ENCODE data around the gene CRYGN. TPM values are rescaled to one million over a fixed set of nuclear protein-coding genes. Genes with fewer than 3 reads are reported as not detected.

Gene CRYGN, protein sequence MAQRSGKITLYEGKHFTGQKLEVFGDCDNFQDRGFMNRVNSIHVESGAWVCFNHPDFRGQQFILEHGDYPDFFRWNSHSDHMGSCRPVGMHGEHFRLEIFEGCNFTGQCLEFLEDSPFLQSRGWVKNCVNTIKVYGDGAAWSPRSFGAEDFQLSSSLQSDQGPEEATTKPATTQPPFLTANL
- not detected for total RNA-seq
- long read RNA-seq: 0 reads

DNA sequence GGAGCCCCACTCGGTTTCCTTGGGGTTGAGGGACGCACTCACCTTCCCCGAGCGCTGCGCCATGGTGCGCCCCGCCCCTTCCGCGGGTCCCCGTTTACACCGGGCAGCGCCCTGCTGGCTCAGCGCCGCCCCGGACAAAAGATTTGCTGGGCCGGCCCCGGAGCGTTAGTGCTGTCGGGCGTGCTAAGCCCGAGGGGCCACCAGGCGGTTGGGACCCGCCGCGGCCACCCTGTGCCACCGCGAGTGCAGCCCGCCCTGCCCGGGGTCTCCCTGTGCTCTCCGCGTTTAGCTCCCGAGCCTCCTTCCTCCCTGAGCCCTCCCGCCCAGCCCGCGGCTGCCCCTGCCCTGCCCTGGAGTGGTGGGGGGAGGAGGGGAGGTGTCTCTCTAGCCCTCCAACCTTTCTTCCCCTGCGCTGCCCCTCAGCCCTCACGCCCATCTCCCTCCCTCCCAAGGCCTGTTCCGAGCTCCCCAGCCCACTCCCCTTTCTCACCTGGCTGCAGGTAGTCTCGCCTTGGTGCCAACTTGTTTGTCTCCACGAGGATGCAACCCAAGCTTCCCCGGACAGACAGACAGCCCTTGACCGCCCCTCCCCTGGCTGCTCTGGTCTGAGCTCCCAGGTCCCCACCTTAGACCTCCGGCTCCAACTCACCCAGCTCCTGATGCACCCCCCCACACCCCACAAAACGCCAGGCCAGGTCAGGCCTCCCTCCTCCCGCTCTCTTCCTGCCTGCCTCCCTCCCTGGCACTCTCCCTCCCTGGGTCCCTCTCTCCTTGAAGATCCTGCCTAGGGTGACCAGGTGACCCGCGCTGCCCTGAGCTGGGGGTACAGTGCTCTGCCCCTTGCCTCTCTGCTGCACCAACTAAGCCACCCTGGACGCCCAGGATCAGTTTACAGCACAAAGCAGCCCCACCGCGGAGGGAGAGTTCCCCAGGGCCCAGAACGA, at the start of gene CRYGN:
CRYGN (minus strand) TSS at position 287 of the 944 bp plus-strand sequence; CDS start at position 63, 224 bp downstream.
- intact Hi-C loops (cut with DNase I): no loop called here
- DNase-seq (ENCODE audit: missing footprints): no peak
- ATAC-seq: no peak

DNA sequence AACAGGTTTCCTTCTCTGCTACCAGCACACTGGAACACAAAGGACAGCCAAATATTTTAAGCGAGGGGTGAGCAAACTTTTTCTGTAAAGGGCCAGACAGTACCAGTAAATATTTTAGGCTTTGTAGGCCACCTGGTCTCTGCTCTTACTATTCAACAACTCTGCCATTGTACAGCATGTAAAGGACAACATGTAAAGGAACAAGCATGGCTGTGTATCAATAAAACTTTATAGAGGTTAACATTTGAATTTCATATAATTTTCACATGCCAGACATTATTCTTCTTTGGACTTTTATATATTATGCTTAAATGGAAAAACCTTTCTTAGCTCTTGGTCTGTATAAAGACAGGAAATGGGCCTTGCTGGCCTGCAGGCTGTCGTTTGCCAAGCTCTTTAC, 49.6 kb upstream of the CRYGN start:
- DNase-seq (ENCODE audit: missing footprints) (no peak), ATAC-seq (no peak)
- intact Hi-C loops (cut with DNase I): no loop called here

DNA sequence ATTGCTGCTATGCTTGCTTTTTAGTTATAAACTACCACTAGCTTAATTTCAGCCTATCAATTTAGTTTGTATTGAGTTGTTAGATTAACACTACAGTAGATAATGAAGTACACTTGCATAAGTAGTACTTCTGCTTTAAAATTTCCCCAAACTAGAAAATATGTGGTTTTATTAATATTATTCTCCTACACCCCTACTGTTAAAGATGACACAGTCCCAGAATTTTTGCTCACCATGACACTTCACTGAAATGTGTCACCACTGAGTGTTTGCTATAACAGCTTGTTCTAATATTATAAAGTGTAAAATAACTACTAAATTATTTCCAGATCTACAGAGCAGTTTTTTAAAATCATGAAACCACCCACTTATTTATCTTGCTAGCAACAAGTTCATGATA, 48.2 kb upstream of the CRYGN start:
- DNase-seq (ENCODE audit: missing footprints) (no peak), ATAC-seq (no peak)
- intact Hi-C loops (cut with DNase I): no loop called here

DNA sequence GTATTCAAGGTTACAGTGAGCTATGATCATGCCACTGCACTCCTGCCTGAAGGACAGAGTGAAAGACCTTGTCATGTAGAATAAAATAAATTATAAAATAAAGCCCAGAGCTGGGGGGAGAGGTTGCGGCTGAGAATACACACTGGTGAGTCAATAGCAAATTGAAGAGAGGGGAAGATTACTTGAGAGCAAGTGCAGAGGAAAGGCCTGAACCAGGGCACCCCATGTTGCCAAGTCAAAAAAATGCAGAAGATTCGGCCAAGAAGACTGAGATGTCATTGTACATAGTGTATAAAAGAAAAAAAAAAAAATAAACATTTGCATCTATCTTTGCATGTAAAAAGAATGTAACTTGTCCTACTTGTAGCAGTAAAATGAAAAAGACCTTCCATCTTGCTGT, 47.3 kb upstream of the CRYGN start:
- ATAC-seq (no peak), DNase-seq (ENCODE audit: missing footprints) (no peak)
- intact Hi-C loops (cut with DNase I): no loop called here

DNA sequence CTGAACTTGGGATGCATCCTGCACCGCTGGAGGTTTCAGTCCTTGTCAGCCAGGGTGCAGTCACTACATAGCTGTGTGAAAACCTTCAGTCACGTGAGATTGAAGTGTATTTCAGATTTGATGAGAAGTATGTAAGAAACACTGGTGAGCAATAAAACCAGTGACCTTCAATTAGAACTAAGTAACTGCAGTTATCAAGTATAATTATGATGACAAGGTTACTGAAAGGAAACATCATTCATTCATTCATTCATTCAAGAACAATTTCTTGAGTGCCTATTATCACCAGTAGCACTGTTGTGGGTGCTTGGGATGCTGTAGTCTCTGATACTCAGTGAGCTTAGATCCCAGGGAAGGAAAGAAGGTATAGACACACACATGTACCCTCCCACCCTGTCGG, 46.1 kb upstream of the CRYGN start:
- intact Hi-C loops (cut with DNase I): no loop called here
- ATAC-seq: no peak
- no peak for DNase-seq (ENCODE audit: missing footprints)

DNA sequence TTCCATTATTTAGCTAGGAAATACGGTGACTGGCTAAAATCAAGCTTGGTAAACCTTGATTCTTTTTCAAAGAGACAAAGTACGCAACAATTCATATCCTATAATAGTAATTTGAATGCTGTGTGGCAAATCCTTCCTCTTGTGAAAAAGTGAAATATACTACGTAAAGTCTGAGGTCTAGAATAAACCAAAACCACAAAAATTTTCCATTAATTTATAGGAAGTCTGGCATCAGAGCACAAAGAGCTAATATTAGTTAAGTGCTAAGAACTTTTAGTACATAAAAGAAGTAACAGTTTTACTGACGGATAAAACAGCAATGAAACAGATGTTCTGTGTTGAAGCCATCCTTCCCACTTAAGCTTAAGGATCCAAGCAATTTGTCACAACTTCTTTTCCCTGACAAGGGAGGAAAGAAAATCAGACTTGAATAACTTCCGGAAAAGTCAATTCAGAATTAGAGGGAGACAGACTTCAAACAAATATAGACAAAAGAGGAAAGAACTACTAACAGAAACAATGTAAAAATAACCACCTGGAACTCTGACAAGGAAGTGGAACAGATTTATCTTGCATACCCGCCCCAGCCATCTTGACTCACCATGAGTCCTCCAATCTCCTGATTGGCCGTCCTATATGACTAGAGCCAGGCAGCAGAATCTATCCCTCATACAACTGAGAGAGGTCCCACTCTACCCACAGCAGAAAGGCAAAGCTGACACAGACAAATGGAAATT, 45.2 kb upstream of the CRYGN start:
- DNase-seq (ENCODE audit: missing footprints) (no peak), ATAC-seq (no peak)
- intact Hi-C loops (cut with DNase I): no loop called here

DNA sequence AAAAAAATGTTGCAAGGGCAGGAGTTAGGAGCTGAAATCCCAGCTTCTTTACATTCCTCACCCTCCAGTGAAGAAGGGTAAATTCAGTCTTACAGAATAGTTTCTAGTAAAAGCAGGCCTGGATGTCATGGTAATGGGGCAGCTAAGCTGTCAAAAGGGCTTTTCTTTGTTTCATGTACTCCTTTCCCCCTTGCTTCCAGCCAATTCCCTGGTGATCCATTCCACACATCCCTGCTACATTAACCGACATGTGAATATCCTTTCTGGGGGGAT, 43.7 kb upstream of the CRYGN start:
- intact Hi-C loops (cut with DNase I): no loop called here

DNA sequence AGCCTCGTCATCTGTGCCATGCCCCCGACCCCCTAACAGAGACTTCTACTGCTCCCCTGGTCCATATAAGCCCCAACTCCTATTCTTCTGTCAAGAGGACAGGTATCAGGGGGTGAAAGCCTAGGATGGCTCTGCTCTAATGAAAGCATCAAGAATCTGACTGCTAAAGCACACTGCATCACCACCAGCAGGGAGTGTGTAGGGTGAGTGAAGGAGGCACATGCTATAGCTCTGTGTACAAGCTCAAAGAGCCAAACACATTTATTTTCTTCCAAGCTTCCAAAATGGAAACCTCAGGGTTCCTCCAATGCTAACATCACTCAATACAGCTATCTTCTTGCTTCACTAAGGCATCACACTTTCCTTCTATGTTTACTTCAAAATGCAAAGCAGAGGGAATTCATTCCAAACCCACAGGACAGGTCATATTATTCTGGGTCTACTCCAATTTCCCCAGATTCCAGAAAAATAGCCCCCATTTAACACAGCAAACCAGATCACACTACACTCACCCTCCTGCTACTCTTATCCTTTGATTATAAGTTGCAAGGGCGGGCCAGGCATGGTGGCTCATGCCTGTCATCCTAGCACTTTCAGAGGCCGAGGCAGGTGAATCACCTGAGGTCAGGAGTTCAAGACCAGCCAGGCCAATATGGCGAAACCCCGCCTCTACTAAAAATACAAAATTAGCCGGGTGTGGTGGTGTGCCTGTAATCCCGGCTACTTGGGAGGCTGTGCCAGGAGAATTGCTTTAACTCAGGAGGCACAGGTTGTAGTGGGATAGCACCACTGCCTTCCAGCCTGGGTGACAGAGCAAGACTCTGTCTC, 43.2 kb upstream of the CRYGN start:
- ATAC-seq: no peak
- intact Hi-C loops (cut with DNase I): no loop called here
- no peak for DNase-seq (ENCODE audit: missing footprints)

More for the DNA sequence above, 43.7 kb upstream of the CRYGN start:
- ATAC-seq (no peak), DNase-seq (ENCODE audit: missing footprints) (no peak)

DNA sequence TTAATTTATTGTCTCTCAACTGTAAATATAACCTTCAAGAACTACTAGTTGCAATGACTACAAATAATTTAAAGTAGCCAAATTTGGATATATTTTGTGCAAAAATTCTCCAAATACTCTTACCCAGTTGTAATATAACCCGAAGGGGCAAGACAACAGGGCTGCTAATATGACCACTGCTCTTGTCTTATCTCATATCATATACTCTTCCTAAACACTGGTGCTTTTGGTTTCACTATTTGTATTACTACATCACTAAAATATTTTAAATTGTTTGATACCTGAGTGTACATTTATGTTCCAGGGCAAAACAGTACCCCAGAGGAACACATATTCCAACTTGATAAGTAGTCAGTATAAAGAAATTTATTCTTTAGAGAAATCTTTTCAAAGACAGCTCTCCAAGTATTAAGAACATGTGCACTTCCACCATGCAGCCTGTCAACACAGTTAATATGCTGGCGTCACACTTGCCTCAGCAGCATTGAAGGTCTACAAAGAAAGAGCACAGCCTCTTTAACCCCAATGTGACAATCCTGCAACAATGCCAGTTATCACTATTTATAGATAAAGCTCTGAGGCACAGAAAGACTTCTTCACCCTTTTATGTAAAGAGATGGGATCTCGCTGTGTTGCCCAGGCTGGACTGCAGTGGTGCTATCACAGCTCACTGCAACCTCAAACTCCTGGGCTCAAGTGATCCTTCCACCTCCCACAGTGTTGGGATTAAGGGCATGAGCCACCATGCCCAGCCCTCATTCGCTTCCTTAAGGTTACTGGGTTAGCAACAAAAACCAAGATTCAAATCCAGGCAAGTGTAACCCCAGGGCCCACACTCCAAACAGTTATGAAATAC, 41.9 kb upstream of the CRYGN start:
- no peak for DNase-seq (ENCODE audit: missing footprints)
- peak; percentile 29 for ATAC-seq
- intact Hi-C loops (cut with DNase I): no loop called here

DNA sequence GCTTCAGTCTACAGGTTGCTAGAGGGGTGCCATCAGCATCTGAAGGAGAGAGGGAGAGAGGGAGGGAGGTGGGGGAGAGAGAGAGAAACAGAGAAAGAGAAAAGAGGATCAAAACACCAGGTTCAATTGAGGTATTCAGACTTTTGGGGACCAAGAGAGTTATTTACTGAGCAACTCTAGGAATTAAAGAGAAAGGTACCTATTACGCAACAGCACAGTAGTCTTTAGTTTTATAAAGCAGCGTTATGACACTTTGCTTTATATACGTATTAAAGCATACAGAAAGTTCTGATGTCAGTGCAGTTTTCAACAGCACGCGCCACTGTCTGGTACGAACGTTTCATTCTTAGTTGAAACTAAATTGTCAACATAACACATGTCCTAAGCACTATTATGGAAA, 37.9 kb upstream of the CRYGN start:
- ATAC-seq (no peak), DNase-seq (ENCODE audit: missing footprints) (no peak)
- intact Hi-C loops (cut with DNase I): no loop called here

DNA sequence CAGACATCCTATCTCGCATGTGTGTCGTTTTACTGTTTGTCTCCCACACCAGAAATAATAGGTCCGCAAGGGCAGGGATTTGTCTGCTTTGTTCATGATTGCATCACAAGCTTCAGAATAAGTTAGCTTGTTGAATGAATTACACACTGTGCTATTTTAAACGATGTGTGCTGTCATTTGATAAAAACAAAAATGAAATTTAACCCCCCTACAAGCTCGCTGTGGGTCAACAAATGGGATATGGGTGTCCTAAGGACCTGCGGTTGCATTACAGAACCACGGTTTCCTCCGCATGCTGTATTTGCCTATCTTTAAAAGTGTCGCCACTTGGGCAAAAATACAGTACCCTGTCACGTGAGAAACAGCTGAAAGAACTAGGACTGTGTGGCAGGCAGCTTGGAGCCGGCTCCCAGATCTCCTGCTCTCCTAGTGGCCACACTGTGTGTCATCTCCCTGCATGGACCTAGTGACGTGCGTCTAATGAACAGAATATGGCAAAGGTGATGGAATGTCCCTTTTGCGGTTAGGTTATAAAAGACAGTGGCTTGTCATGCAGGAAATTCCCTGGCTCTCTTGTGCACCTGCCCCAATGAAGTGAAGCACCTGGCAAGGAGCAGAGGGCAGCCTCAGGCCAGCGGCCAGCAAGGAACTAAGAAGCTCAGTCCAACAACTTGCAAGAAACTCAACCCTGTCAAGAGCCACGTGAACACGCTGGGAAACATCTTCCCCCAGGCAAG, 32.9 kb upstream of the CRYGN start:
- no peak for DNase-seq (ENCODE audit: missing footprints)
- intact Hi-C loops (cut with DNase I): no loop called here

DNA sequence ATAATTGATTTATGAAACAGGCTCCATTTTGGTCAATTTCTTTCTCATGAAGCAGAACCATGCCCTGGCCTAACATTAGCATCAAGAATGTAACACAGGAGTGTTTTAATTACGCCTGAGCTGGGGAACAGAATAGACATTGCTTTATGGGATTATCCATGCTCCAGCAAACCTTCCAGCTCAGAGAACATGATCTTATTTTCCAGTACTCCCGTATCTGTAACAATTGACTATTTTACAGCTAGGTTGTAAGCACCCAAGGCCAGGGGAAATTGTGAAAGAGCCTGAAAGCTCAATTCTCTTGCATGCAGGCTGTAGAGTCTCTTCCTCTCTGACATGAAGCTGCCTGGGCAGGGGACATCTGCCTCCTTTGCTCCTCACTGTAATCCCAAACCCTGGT, 30.8 kb upstream of the CRYGN start:
- intact Hi-C loops (cut with DNase I): no loop called here
- no peak for ATAC-seq

More for the DNA sequence above, 32.9 kb upstream of the CRYGN start:
- peak; percentile 62 for ATAC-seq

DNA sequence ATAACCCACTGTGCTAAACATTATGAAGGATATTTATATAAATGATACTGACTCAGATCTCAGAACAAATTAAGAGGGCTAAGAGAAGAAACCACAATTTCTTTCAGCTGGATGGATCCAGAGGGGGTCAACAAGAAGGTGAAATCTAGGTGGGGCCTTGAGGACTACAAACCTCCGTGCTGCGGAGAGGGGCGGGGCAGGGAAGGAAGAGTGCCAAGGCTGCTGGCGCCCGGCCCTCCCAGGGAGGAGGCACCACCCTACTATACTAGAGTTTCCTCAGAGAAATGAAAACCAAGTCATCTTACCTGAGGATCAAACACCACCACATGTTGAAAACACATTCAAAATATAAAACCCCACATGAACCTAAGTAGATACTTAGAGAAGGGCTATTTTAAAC, 29.3 kb upstream of the CRYGN start:
- ATAC-seq: no peak
- intact Hi-C loops (cut with DNase I): no loop called here
- no peak for DNase-seq (ENCODE audit: missing footprints)

More for the DNA sequence above, 30.8 kb upstream of the CRYGN start:
- DNase-seq (ENCODE audit: missing footprints): no peak

DNA sequence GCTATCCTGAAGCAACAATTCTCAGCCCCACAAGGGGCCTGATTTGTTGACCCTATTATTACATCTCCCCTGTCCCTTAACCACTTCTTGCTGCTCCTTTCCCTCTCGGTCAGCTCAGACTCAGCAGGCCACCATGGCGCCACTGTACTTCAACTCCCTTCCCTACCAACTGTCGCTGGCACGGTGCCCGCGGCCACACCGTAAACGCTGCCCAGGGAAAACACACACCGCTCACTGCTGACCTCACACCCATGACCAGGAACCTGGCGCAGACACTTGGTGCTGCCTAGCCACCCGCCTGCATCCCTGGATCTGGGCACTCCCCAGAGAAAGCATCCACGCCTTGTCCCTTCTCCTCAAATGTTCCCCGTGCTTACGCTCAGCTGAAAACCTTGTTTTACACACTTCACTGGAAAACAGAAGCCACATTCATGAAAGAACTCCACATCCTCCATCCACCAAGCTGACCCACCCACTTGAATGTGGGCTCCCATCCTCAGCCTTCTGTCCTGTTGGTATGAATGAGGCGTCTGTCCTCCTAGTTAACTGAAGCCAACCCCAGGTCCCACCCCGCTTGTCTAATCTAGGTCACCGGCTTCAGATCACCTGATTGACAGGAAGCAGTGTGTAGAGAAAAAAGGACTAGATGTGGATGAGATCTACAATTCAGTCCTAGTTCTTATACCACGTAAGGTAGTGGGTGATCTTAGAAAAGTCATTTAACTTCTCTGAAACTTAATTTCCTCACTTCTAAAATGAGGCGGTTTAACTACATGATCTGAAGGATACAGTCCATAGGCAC, 28.5 kb upstream of the CRYGN start:
- intact Hi-C loops (cut with DNase I): no loop called here
- ATAC-seq: no peak

DNA sequence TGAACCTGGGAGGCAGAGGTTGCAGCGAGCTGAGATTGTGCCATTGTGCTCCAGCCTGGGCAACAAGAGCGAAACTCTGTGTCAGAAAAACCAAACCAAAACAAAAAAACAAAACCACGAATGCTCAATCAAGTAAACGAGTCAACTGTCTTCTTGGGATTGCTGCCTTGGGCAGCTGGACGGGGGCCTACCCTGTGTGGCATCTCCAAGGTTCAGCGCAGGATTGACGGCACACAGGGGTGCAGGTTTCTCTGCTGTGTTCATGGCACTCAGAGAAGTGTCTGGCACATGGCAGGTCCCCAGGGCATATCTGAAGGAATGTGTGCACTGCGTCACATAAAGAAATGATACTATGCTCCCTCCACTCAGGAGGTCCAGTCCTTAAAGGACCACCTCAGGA, 25.2 kb upstream of the CRYGN start:
- intact Hi-C loops (cut with DNase I): no loop called here
- no peak for ATAC-seq
- DNase-seq (ENCODE audit: missing footprints): no peak

More for the DNA sequence above, 28.5 kb upstream of the CRYGN start:
- DNase-seq (ENCODE audit: missing footprints): no peak

DNA sequence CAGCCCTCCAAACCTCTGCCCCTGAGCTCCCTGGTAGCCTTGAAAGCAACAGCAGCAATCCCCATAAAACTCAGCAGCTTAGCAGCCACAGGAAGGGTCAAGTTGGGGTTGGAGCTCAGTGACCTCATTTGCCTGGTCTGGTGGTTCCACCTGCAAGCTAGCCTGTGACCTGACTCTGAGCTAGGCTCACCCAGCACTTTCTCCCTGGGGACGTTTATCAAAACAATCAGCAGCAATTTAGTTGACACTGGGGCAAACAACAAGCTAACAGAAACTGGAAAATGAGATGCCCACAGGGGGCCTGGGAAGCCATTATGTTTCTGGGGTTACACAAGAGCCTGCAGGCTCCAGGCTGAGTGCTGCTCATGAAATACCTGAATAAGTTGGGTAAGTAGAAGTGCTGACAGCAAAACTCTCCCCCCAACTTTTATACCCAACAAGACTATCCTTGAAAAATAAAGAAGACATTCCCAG, 22.4 kb upstream of the CRYGN start:
- ATAC-seq (no peak), DNase-seq (ENCODE audit: missing footprints) (no peak)
- intact Hi-C loops (cut with DNase I): loop anchor here (5.0 kb wide), 2 partner anchors 55 to 295 kb away; partner anchors contain the start of gene RHEB

DNA sequence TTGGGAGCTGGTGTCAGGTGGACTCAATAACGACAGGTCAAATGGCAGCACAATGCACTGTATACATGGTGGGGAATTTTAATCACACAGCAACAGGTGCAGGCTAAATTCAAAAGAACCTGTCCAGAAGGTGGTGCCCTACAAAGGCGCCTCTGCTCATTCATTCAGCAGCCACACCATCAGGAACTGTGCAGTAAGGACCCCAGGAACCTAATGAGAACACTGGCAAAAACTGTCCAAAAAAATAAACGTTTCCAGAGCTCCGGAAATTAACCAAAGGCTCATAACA, 21.9 kb upstream of the CRYGN start:
- intact Hi-C loops (cut with DNase I): loop anchor here (5.0 kb wide), 2 partner anchors 55 to 295 kb away; partner anchors contain the start of gene RHEB
- no peak for ATAC-seq

More for the DNA sequence above, 21.9 kb upstream of the CRYGN start:
- no peak for DNase-seq (ENCODE audit: missing footprints)
